ENCODE measurements around the gene A2M.

A2M gene

GRCh38 chr12:9095322-9095721, 20.4 kb downstream of the A2M start (continued):
- no peak for TF ChIP-seq ZNF433 (tag by site-specific recombination; IDR thresholded peaks at IDR 0.05; ENCODE audit: low read depth)

DNA sequence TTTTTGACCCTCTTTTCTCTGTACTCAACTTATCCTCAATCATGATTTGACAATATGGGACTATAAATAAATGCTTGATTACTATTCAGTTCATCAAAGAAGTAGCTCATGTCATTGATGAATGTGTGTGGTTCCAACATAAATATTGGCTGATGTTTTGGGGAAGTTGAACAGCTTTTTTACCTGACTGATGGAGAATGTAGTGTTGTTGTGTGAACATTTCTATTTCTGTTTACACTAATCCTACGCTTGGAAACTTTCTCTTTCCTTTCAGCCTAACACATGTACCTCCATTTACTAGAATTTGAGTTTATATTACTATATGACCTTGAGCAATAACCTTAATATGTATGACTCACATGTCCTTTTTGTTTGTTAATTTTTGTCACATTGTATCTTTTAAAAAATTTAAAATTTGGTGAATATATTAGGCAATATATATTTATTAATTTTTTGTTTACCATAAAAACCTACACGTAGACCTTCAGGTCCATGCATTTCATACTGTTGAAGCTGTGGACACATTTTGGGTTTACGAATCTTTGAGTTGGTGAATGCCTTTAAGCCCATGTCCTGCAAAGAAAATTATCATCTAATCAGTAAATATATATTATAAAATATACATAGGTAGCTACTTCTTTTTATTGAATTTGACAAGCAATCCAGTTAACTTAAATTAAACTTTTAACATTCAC, 21.1 kb downstream of the A2M start:
- TF ChIP-seq ZNF16 (tag by site-specific recombination; IDR thresholded peaks at IDR 0.05; ENCODE audit: low read depth): no peak
- TF ChIP-seq ZNF274 (IDR thresholded peaks at IDR 0.05; ENCODE audit: low read length): no peak
- TF ChIP-seq ZNF274 (tag by site-specific recombination; IDR thresholded peaks at IDR 0.05; ENCODE audit: borderline replicate concordance): no peak
- TF ChIP-seq ZFP69B (tag by site-specific recombination; IDR thresholded peaks at IDR 0.05): no peak
- no peak for TF ChIP-seq ZNF571 (tag by site-specific recombination; IDR thresholded peaks at IDR 0.05)
- H3K27ac ChIP-seq (ENCODE audit: extremely low read depth, low read depth, low read length): no peak overlapping the region
- H3K36me3 ChIP-seq (ENCODE audit: control insufficient read depth in 2 of 2, insufficient read depth in 1 of 2, low read length in 2 of 2): no peaks in the 10 kb centered on the region
- ChIA-PET CTCF (no interaction called here), POLR2A (no interaction called here)
- no peak overlapping the region for H3K4me3 ChIP-seq (ENCODE audit: low read depth, low read length)
- no peaks in the 10 kb centered on the region for H3K4me1 ChIP-seq (ENCODE audit: control insufficient read depth, insufficient read depth, low read length)
- H3K9me3 ChIP-seq (ENCODE audit: control insufficient read depth, insufficient read depth, low read depth, low read length): no peaks in the 10 kb centered on the region

GRCh38 chr12:9091891-9092598, 23.7 kb downstream of the A2M start:
- POLR2A ChIA-PET: no interaction called here
- Histone ChIP-seq H3K27ac (ENCODE audit: extremely low read depth, low read depth, low read length) (no peak overlapping the region), H3K36me3 (ENCODE audit: control insufficient read depth in 2 of 2, insufficient read depth in 1 of 2, low read length in 2 of 2) (no peaks in the 10 kb centered on the region), H3K4me3 (ENCODE audit: low read depth, low read length) (no peak overlapping the region), H3K4me1 (ENCODE audit: control insufficient read depth, insufficient read depth, low read length) (no peaks in the 10 kb centered on the region), H3K9me3 (ENCODE audit: control insufficient read depth, insufficient read depth, low read depth, low read length) (no peaks in the 10 kb centered on the region)
- TF ChIP-seq ZNF558 (tag by site-specific recombination; IDR thresholded peaks at IDR 0.05) (no peak), ZSCAN16 (tag by site-specific recombination; IDR thresholded peaks at IDR 0.05) (no peak), ZNF302 (tag by site-specific recombination; IDR thresholded peaks at IDR 0.05; ENCODE audit: low read depth) (no peak), ZNF585B (tag by site-specific recombination; IDR thresholded peaks at IDR 0.05) (no peak), PATZ1 (tag by site-specific recombination; IDR thresholded peaks at IDR 0.05) (no peak), ZNF221 (tag by site-specific recombination; IDR thresholded peaks at IDR 0.05; ENCODE audit: borderline replicate concordance) (no peak), ZNF654 (tag by site-specific recombination; IDR thresholded peaks at IDR 0.05; ENCODE audit: low read depth) (no peak)
- TF ChIP-seq, protein P1, sequence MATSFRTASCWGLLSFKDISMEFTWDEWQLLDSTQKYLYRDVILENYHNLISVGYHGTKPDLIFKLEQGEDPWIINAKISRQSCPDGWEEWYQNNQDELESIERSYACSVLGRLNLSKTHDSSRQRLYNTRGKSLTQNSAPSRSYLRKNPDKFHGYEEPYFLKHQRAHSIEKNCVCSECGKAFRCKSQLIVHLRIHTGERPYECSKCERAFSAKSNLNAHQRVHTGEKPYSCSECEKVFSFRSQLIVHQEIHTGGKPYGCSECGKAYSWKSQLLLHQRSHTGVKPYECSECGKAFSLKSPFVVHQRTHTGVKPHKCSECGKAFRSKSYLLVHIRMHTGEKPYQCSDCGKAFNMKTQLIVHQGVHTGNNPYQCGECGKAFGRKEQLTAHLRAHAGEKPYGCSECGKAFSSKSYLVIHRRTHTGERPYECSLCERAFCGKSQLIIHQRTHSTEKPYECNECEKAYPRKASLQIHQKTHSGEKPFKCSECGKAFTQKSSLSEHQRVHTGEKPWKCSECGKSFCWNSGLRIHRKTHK (tag by site-specific recombination; IDR thresholded peaks at IDR 0.05): no peak
- CTCF ChIA-PET: no interaction called here

GRCh38 chr12:9090220-9090619, 25.5 kb downstream of the A2M start:
- no peaks in the 10 kb centered on the region for H3K4me1 ChIP-seq (ENCODE audit: control insufficient read depth, insufficient read depth, low read length)
- H3K36me3 ChIP-seq (ENCODE audit: control insufficient read depth in 2 of 2, insufficient read depth in 1 of 2, low read length in 2 of 2): no peaks in the 10 kb centered on the region
- no peaks in the 10 kb centered on the region for H3K9me3 ChIP-seq (ENCODE audit: control insufficient read depth, insufficient read depth, low read depth, low read length)
- no peak overlapping the region for H3K4me3 ChIP-seq (ENCODE audit: low read depth, low read length)
- ChIA-PET CTCF (no interaction called here), POLR2A (no interaction called here)
- no peak overlapping the region for H3K27ac ChIP-seq (ENCODE audit: extremely low read depth, low read depth, low read length)
- TF ChIP-seq, protein P2, sequence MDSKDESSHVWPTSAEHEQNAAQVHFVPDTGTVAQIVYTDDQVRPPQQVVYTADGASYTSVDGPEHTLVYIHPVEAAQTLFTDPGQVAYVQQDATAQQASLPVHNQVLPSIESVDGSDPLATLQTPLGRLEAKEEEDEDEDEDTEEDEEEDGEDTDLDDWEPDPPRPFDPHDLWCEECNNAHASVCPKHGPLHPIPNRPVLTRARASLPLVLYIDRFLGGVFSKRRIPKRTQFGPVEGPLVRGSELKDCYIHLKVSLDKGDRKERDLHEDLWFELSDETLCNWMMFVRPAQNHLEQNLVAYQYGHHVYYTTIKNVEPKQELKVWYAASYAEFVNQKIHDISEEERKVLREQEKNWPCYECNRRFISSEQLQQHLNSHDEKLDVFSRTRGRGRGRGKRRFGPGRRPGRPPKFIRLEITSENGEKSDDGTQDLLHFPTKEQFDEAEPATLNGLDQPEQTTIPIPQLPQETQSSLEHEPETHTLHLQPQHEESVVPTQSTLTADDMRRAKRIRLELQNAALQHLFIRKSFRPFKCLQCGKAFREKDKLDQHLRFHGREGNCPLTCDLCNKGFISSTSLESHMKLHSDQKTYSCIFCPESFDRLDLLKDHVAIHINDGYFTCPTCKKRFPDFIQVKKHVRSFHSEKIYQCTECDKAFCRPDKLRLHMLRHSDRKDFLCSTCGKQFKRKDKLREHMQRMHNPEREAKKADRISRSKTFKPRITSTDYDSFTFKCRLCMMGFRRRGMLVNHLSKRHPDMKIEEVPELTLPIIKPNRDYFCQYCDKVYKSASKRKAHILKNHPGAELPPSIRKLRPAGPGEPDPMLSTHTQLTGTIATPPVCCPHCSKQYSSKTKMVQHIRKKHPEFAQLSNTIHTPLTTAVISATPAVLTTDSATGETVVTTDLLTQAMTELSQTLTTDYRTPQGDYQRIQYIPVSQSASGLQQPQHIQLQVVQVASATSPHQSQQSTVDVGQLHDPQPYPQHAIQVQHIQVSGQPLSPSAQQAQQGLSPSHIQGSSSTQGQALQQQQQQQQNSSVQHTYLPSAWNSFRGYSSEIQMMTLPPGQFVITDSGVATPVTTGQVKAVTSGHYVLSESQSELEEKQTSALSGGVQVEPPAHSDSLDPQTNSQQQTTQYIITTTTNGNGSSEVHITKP (tag by site-specific recombination; IDR thresholded peaks at IDR 0.05): no peak
- TF ChIP-seq, protein P3, sequence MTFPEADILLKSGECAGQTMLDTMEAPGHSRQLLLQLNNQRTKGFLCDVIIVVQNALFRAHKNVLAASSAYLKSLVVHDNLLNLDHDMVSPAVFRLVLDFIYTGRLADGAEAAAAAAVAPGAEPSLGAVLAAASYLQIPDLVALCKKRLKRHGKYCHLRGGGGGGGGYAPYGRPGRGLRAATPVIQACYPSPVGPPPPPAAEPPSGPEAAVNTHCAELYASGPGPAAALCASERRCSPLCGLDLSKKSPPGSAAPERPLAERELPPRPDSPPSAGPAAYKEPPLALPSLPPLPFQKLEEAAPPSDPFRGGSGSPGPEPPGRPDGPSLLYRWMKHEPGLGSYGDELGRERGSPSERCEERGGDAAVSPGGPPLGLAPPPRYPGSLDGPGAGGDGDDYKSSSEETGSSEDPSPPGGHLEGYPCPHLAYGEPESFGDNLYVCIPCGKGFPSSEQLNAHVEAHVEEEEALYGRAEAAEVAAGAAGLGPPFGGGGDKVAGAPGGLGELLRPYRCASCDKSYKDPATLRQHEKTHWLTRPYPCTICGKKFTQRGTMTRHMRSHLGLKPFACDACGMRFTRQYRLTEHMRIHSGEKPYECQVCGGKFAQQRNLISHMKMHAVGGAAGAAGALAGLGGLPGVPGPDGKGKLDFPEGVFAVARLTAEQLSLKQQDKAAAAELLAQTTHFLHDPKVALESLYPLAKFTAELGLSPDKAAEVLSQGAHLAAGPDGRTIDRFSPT (tag by site-specific recombination; IDR thresholded peaks at IDR 0.05): no peak
- TF ChIP-seq ZNF362 (tag by site-specific recombination; IDR thresholded peaks at IDR 0.05) (no peak), ZSCAN30 (tag by site-specific recombination; IDR thresholded peaks at IDR 0.05) (no peak)

All from HEK293 (cell line).